Erythroblast (primary cell): ENCODE measurements around the gene SKI.

Experiments
- GATA1 ChIP-seq: IDR thresholded peaks from 2 replicates; pipeline ENCODE4 v1.6.1; 2011; ENCODE audit warnings: low read depth, mild to moderate bottlenecking, control low read depth, low read length, moderate library complexity
- POLR2A ChIP-seq: IDR thresholded peaks from 2 replicates; pipeline ENCODE4 v1.6.1; 2011; ENCODE audit warnings: mild to moderate bottlenecking, low read length

DNA sequence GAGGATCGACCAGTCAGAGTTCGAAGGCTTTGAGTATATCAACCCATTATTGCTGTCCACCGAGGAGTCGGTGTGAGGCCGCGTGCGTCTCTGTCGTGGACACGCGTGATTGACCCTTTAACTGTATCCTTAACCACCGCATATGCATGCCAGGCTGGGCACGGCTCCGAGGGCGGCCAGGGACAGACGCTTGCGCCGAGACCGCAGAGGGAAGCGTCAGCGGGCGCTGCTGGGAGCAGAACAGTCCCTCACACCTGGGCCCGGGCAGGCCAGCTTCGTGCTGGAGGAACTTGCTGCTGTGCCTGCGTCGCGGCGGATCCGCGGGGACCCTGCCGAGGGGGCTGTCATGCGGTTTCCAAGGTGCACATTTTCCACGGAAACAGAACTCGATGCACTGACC, 43.2 kb upstream of the SKI start:
- TF ChIP-seq POLR2A: no peak
- TF ChIP-seq GATA1: no peak
